Subcutaneous preadipocyte (primary cell): ENCODE measurements around the gene GALNS. TPM values are rescaled to one million over a fixed set of nuclear protein-coding genes. Genes with fewer than 3 reads are reported as not detected.

Source experiments
- total RNA-seq: library from RNA; depleted of rRNA; stranded (reverse); fragments of >200 nt; gene quantifications from 2 replicates; pipeline ENCODE4 v1.2.3, GENCODE V29; 2012

GALNS gene
- 25.4 and 30.5 TPM in 2 replicates for total RNA-seq

GRCh38 chr16:88856828-88857727 is at the start of gene GALNS, which contains the start of gene TRAPPC2L:
Gene GALNS, minus strand, starts transcription at chr16:88856947. Its CDS starts 70 bp downstream, at chr16:88856877.
Gene TRAPPC2L, plus strand, starts transcription at chr16:88857127. Its CDS starts 24 bp downstream, at chr16:88857151.

GRCh38 chr16:88866151-88866920 is 9.6 kb upstream of the GALNS start, which contains the start of gene PABPN1L:
Gene PABPN1L, minus strand, starts transcription at chr16:88866660. Its CDS starts 54 bp downstream, at chr16:88866606.

GRCh38 chr16:88811769-88812512 is 44.8 kb downstream of the GALNS start, which contains the start of gene APRT:
Gene APRT, minus strand, starts transcription at chr16:88811928. Its CDS starts 29 bp downstream, at chr16:88811899.

GRCh38 chr16:88803264-88803987 is 53.3 kb downstream of the GALNS start, which contains the start of gene CDT1:
Gene CDT1, plus strand, starts transcription at chr16:88803789. Its CDS starts 43 bp downstream, at chr16:88803832.

GRCh38 chr16:88785106-88785924 is 71.4 kb downstream of the GALNS start, which contains the start of gene PIEZO1:
Gene PIEZO1, minus strand, starts transcription at chr16:88785220. Its CDS starts 256 bp downstream, at chr16:88784964.

Other genes starting within 250 kb of the GALNS start
- not detected in 2 replicates for gene IL17C, start 218.4 kb downstream of the GALNS start, total RNA-seq
- 31.6 and 59.8 TPM in 2 replicates for gene CYBA, start 205.9 kb downstream of the GALNS start, total RNA-seq
- gene MVD, start 193.9 kb downstream of the GALNS start, total RNA-seq = 123 and 139 TPM in 2 replicates
- not detected in 2 replicates for gene SNAI3, start 170.4 kb downstream of the GALNS start, total RNA-seq
- 8.5 and 12.7 TPM in 2 replicates for gene RNF166, start 150.5 kb downstream of the GALNS start, total RNA-seq
- gene CTU2, start 150.4 kb downstream of the GALNS start, total RNA-seq = 20.6 and 29.5 TPM in 2 replicates
- 213 and 214 TPM in 2 replicates for gene PIEZO1, start 71.7 kb downstream of the GALNS start, total RNA-seq
- gene CDT1, start 53.2 kb downstream of the GALNS start, total RNA-seq = 16.5 and 27.0 TPM in 2 replicates
- gene APRT, start 45.0 kb downstream of the GALNS start, total RNA-seq = 72.3 and 102 TPM in 2 replicates
- 54.9 and 66.1 TPM in 2 replicates for gene TRAPPC2L, start 180 bp upstream of the GALNS start, total RNA-seq
- not detected in 2 replicates for gene PABPN1L, start 9.7 kb upstream of the GALNS start, total RNA-seq
- gene CBFA2T3, start 120.3 kb upstream of the GALNS start, total RNA-seq = not detected in 2 replicates
- 27.2 and 30.3 TPM in 2 replicates for gene ACSF3, start 236.9 kb upstream of the GALNS start, total RNA-seq